Lung (tissue), 12 donors: ENCODE data around the gene SYK. TPM values are rescaled to one million over a fixed set of nuclear protein-coding genes. Genes with fewer than 3 reads are reported as not detected.

ENCODE experiments used
- ATAC-seq: fragments of 200-7000 bp; cut with Tn5 transposase; one replicate; pipeline ENCODE4 v1.9.1; 2020; ENCODE audit warnings: moderate number of reproducible peaks; ENCODE audit not compliant: insufficient read depth, low FRiP score
- DNase-seq, 3 donors: peaks; one replicate each; pipeline ENCODE4 v3.0.0-alpha.2; 2013 to 2017
- H3K27ac ChIP-seq, 2 donors: one replicate each; pipeline ENCODE4 v1.5.1; 2013; ENCODE audit warnings: mild to moderate bottlenecking in 2 of 2, moderate library complexity in 2 of 2, control low read depth in 1 of 2, inconsistent platforms in 1 of 2, low read depth in 1 of 2, low read length in 1 of 2
- H3K27me3 ChIP-seq, 3 donors: one replicate each; pipeline ENCODE4 v1.5.1; 2013; ENCODE audit warnings: low read length in 2 of 3; ENCODE audit not compliant: control insufficient read depth in 3 of 3, insufficient read depth in 3 of 3
- H3K36me3 ChIP-seq, 4 donors: one replicate each; pipeline ENCODE4 v1.5.1; 2013; ENCODE audit warnings: low read length in 4 of 4, mild to moderate bottlenecking in 1 of 4, moderate library complexity in 1 of 4; ENCODE audit not compliant: control insufficient read depth in 4 of 4, insufficient read depth in 4 of 4
- H3K4me1 ChIP-seq, 5 donors: one replicate each; pipeline ENCODE4 v1.5.1; 2013; ENCODE audit warnings: low read length in 5 of 5, mild to moderate bottlenecking in 2 of 5, moderate library complexity in 1 of 5; ENCODE audit not compliant: control insufficient read depth in 5 of 5, insufficient read depth in 5 of 5
- H3K4me3 ChIP-seq: one replicate; pipeline ENCODE4 v1.5.1; 2013; ENCODE audit warnings: mild to moderate bottlenecking, control low read depth, moderate library complexity
- H3K9ac ChIP-seq, 2 donors: one replicate each; pipeline ENCODE4 v1.5.1; 2013; ENCODE audit warnings: low read length in 2 of 2, control low read depth in 1 of 2; ENCODE audit not compliant: insufficient read depth in 1 of 2
- H3K9me3 ChIP-seq, 4 donors: one replicate each; pipeline ENCODE4 v1.5.1; 2013; ENCODE audit warnings: low read length in 3 of 4, mild to moderate bottlenecking in 1 of 4, moderate library complexity in 1 of 4; ENCODE audit not compliant: control insufficient read depth in 4 of 4, insufficient read depth in 3 of 4
- CTCF ChIP-seq: IDR thresholded peaks from 2 replicates; pipeline ENCODE4 v1.5.1; 2012; ENCODE audit warnings: mild to moderate bottlenecking; ENCODE audit errors: control extremely low read depth, extremely low read depth
- WGBS, 2 donors: extraction: QIAGEN DNeasy Blood & Tissue Kit; methylation state at CpG; one replicate each; pipeline ENCODE4 v1.1.7; 2013; 5-methylcytosine and 5-hydroxymethylcytosine counted together
- polyA plus RNA-seq, 2 donors: library from polyadenylated mRNA; stranded (reverse); fragments of 200-250 nt; gene quantifications; one replicate each; pipeline ENCODE4 v1.2.1, GENCODE V29; 2013
- total RNA-seq, 2 donors: library from RNA; depleted of rRNA in 1 of 2; stranded (reverse); fragments of >200 nt in 1 of 2; gene quantifications; one replicate each; pipeline ENCODE4 v1.2.1, GENCODE V29; 2014 to 2021
- donor health status: control.
- donor health status: control.
- donor health status: Bipolar disorder and iron deficiency.
- donor health status: healthy.
- donor health status: DM: yes; HTN: yes; CAD: no.

The SYK gene
- total and polyA plus RNA-seq, 4 donors, result 13.7 to 71.6 (median 35.0) TPM

GRCh38 chr9:90942555-90942954 lies 140.9 kb downstream of the SYK start:
- Histone ChIP-seq H3K9ac (no peak overlapping the region), H3K27me3 (peaks cover 0 to 2% (median 0%) of the 10 kb centered on the region in 3 donors), H3K36me3 (no peaks in the 10 kb centered on the region), H3K9me3 (peaks cover 0 to 12% (median 0%) of the 10 kb centered on the region in 4 donors), H3K27ac (no peak overlapping the region), H3K4me1 (no peaks in the 10 kb centered on the region), H3K4me3 (no peak overlapping the region)
- DNase-seq (no peak), ATAC-seq (no peak)
- no peak for TF ChIP-seq CTCF
- WGBS, 2 donors, result 73 to 88% methylated on average over 7 of the region's 7 CpGs

GRCh38 chr9:90943341-90943740 lies 141.7 kb downstream of the SYK start:
- Histone ChIP-seq H3K9ac (no peak overlapping the region), H3K4me1 (no peaks in the 10 kb centered on the region), H3K27ac (no peak overlapping the region), H3K4me3 (no peak overlapping the region), H3K9me3 (peaks cover 0 to 12% (median 0%) of the 10 kb centered on the region in 4 donors), H3K27me3 (peaks cover 0 to 2% (median 0%) of the 10 kb centered on the region in 3 donors), H3K36me3 (no peaks in the 10 kb centered on the region)
- no peak for TF ChIP-seq CTCF
- DNase-seq (no peak), ATAC-seq (no peak)
- WGBS, 2 donors, result 85 to 90% methylated on average over 7 of the region's 7 CpGs

- H3K9me3 ChIP-seq, result peaks cover 0 to 13% (median 0%) of the 10 kb centered on the region in 4 donors
- H3K27ac ChIP-seq, result no peak overlapping the region
- 93 to 94% methylated on average over 2 of the region's 2 CpGs for WGBS, 2 donors
- H3K4me3 ChIP-seq, result no peak overlapping the region
- H3K36me3 ChIP-seq, result no peaks in the 10 kb centered on the region
- no peaks in the 10 kb centered on the region for H3K4me1 ChIP-seq
- DNase-seq, result no peak
- H3K27me3 ChIP-seq, result peaks cover 0 to 3% (median 2%) of the 10 kb centered on the region in 3 donors
- TF ChIP-seq CTCF, result no peak
- no peak overlapping the region for H3K9ac ChIP-seq
- ATAC-seq, result no peak
Measured at GRCh38 chr9:90945336-90945735, 143.7 kb downstream of the SYK start.

GRCh38 chr9:90946982-90947381 lies 145.4 kb downstream of the SYK start:
- peak; percentile 35 to 62 (median 38) for DNase-seq

More at GRCh38 chr9:90946982-90947381, 145.4 kb downstream of the SYK start:
- TF ChIP-seq CTCF, result no peak
- no peak for ATAC-seq
- H3K4me3 ChIP-seq, result no peak overlapping the region
- no peak overlapping the region for H3K9ac ChIP-seq
- H3K27me3 ChIP-seq, result peaks cover 0 to 3% (median 2%) of the 10 kb centered on the region in 3 donors
- no peak overlapping the region for H3K27ac ChIP-seq
- H3K4me1 ChIP-seq, result no peaks in the 10 kb centered on the region
- WGBS, 2 donors, result 64 to 73% methylated on average over 2 of the region's 2 CpGs
- H3K9me3 ChIP-seq, result peaks cover 0 to 5% (median 0%) of the 10 kb centered on the region in 4 donors
- H3K36me3 ChIP-seq, result no peaks in the 10 kb centered on the region
